LNCaP clone FGC (cell line): ENCODE results near the gene RBM10.

Experiments used
- DNase-seq: peaks from one replicate; pipeline ENCODE4 v3.0.0-alpha.2; 2011; ENCODE audit warnings: low read depth
- H3K4me3 ChIP-seq: 2 replicates; pipeline ENCODE4 v1.5.1; 2011; ENCODE audit warnings: mild to moderate bottlenecking, low read depth, low read length, control low read depth
- TF ChIP-seq, protein P1 (sequence below): IDR thresholded peaks from 2 replicates; pipeline ENCODE4 v1.5.1; 2012; ENCODE audit warnings: mild to moderate bottlenecking; ENCODE audit not compliant: control insufficient read depth, insufficient read depth; ENCODE audit errors: extremely low read depth

Gene RBM10

DNA sequence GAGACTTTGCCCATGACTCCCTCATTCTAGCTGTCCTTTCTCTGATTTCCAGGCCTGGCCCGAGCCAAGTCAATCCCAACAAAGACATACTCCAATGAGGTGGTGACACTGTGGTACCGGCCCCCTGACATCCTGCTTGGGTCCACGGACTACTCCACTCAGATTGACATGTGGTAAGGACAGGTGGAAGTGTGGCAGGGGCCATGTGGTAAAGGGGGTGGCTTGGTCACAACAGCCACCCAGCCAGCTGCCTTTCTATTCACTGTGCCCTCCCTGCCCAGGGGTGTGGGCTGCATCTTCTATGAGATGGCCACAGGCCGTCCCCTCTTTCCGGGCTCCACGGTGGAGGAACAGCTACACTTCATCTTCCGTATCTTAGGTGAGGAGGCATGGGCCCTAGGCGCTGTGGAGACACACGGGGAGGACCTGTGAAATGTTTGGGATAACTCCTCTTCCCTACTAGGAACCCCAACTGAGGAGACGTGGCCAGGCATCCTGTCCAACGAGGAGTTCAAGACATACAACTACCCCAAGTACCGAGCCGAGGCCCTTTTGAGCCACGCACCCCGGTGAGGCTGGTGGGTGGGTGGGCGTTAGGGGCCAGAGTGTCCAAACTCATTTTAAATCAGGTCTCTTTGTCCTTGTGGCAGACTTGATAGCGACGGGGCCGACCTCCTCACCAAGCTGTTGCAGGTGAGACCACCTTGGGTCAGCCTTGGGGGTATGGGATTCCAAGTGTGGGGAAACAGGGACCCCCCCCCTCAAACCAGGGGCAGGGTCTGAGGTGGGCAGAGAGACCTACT, 81.7 kb downstream of the RBM10 start:
- no peak for DNase-seq
- TF ChIP-seq, protein P1, sequence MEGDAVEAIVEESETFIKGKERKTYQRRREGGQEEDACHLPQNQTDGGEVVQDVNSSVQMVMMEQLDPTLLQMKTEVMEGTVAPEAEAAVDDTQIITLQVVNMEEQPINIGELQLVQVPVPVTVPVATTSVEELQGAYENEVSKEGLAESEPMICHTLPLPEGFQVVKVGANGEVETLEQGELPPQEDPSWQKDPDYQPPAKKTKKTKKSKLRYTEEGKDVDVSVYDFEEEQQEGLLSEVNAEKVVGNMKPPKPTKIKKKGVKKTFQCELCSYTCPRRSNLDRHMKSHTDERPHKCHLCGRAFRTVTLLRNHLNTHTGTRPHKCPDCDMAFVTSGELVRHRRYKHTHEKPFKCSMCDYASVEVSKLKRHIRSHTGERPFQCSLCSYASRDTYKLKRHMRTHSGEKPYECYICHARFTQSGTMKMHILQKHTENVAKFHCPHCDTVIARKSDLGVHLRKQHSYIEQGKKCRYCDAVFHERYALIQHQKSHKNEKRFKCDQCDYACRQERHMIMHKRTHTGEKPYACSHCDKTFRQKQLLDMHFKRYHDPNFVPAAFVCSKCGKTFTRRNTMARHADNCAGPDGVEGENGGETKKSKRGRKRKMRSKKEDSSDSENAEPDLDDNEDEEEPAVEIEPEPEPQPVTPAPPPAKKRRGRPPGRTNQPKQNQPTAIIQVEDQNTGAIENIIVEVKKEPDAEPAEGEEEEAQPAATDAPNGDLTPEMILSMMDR: no peak
- no peak overlapping the region for H3K4me3 ChIP-seq

DNA sequence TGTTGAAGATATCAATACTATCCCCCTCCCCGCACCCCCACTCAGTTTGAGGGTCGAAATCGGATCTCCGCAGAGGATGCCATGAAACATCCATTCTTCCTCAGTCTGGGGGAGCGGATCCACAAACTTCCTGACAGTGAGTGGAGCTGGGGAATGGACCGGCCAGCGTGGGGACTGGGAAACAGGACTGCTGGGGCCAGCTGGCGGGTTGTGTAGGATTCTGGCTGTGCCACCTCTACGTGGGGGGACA, 82.2 kb downstream of the RBM10 start:
- no peak for DNase-seq
- TF ChIP-seq, protein P1: no peak

DNA sequence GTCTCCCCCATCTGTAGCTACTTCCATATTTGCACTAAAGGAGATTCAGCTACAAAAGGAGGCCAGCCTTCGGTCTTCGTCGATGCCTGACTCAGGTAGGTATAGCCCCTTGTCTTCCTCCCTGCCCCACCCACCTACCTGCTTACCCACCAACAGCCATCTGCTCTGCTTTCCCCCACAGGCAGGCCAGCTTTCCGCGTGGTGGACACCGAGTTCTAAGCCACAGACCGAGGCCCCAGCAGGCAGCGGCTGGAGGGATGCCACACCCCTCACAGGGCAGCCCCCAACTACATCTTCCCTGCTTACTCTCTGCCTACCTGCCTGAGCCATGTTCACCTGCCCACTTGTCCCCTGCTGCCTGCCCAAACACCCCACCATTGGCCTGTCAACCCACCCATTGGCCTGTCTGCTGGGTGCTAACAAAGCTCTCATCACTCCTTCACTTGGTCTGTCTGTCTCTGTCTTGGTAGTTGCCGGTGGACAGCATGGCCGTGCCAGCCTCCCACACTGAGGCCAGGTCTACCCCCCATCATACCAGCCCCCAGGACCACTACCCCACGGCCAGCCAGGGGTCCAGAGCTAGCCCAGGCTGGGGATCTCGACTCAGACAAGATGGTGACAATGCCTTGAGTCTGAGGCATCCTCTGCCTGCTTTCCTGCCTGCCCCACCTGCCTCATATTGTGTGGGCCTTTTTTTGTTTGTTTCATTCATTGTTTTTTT, 83.7 kb downstream of the RBM10 start:
- no peak overlapping the region for H3K4me3 ChIP-seq
- DNase-seq: no peak
- TF ChIP-seq, protein P1: no peak

More for the DNA sequence above, 82.2 kb downstream of the RBM10 start:
- no peak overlapping the region for H3K4me3 ChIP-seq

DNA sequence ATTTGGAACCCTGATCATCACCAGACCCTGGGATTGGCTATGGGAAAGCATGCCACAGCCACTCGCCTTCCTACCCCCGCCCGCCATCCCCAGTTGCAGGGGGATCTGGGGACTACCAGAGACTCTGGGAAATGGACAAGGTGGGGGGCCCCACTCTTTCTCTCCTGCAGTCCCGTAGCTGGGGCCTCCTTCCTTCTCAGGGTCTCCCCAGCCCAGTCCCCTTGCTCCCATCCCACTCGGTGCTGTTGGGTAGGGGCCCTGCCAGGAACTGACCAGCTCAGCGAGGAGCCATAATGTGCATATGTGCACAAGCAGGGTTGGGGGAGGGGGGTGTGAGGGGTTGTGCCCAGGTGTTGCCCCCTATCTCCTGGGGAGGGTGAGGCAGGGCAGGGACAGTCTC, 84.4 kb downstream of the RBM10 start:
- H3K4me3 ChIP-seq: no peak overlapping the region
- TF ChIP-seq, protein P1: no peak
- DNase-seq: no peak

DNA sequence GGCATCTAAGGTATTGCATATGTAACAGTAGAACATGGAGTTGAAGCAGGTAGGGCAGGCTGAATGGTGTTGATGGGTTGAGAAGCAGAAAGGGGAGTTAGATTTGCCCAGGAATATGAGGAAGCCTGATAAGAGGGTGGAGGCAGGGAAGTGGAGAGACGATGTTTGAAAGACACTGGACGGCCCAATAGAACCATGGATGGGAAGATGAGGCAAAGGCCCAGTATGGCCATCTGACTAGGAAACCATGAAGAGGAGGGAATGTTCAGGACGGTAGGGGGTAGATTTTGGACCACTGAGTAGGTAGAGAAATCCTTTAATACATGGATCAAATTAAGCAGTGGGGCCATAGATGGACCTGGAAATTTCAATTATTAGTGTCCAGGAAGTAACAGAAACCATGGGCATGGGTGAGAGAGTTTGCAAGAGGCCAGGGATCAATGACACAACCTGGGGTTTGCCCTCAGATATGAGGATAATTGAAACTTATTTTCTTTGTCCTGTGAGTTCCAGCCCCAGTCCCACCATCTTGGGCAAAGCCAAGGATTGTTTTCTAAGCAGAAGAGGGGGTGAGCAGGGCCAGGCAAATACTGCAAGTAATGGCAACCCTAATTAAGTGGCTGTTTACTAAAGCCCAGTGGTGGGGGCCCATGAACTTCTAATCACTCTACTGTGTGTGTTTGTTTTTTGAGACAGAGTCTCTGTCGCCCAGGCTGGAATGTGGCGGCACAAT, 85.3 kb downstream of the RBM10 start:
- DNase-seq: no peak
- H3K4me3 ChIP-seq: no peak overlapping the region
- TF ChIP-seq, protein P1: no peak

DNA sequence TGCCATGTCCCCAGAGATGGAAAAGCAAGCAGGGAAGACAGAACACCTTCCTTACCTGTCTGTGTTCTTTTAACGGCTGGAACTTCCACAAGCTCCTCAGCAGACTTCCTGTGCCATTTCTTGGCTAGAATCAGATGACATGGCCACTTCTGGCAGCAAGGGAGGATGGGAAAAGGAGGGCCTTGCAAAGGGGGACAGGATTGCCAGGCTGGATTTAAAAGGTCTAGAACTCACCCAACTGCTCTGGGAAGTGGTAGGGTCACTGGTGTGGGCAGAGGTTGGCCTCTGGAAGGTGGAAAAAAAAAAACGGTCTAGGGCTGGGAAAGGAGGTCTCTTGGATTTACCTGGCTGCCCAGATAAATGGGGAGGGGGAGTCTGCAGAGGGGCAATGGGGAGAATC, 86.1 kb downstream of the RBM10 start:
- TF ChIP-seq, protein P1: no peak
- DNase-seq: no peak
- H3K4me3 ChIP-seq: no peak overlapping the region
